Measurements from ENCODE around the gene OBSL1.

- TF ChIP-seq, protein P1, sequence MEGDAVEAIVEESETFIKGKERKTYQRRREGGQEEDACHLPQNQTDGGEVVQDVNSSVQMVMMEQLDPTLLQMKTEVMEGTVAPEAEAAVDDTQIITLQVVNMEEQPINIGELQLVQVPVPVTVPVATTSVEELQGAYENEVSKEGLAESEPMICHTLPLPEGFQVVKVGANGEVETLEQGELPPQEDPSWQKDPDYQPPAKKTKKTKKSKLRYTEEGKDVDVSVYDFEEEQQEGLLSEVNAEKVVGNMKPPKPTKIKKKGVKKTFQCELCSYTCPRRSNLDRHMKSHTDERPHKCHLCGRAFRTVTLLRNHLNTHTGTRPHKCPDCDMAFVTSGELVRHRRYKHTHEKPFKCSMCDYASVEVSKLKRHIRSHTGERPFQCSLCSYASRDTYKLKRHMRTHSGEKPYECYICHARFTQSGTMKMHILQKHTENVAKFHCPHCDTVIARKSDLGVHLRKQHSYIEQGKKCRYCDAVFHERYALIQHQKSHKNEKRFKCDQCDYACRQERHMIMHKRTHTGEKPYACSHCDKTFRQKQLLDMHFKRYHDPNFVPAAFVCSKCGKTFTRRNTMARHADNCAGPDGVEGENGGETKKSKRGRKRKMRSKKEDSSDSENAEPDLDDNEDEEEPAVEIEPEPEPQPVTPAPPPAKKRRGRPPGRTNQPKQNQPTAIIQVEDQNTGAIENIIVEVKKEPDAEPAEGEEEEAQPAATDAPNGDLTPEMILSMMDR (IDR thresholded peaks at IDR 0.05), result no peak
- TF ChIP-seq POLR2A (IDR thresholded peaks at IDR 0.05), result no peak
Measured at GRCh38 chr2:219508444-219508734, 63.0 kb downstream of the OBSL1 start.
